PC-3 (cell line): Measurements from ENCODE around the gene CFAP410.

Experiments
- EZH2 ChIP-seq: fragments of 300-600 bp; sonication (generic); IDR thresholded peaks from one replicate; pipeline ENCODE4 v1.6.1; 2017; ENCODE audit warnings: antibody characterized with exemption, mild to moderate bottlenecking, low read length; ENCODE audit not compliant: unreplicated experiment
- TF ChIP-seq, protein P1 (sequence below): fragments of 300-600 bp; sonication (generic); conservative IDR thresholded peaks from 2 replicates; pipeline ENCODE4 v1.5.1; 2017; ENCODE audit warnings: antibody characterized with exemption, low read depth, mild to moderate bottlenecking, low read length

DNA sequence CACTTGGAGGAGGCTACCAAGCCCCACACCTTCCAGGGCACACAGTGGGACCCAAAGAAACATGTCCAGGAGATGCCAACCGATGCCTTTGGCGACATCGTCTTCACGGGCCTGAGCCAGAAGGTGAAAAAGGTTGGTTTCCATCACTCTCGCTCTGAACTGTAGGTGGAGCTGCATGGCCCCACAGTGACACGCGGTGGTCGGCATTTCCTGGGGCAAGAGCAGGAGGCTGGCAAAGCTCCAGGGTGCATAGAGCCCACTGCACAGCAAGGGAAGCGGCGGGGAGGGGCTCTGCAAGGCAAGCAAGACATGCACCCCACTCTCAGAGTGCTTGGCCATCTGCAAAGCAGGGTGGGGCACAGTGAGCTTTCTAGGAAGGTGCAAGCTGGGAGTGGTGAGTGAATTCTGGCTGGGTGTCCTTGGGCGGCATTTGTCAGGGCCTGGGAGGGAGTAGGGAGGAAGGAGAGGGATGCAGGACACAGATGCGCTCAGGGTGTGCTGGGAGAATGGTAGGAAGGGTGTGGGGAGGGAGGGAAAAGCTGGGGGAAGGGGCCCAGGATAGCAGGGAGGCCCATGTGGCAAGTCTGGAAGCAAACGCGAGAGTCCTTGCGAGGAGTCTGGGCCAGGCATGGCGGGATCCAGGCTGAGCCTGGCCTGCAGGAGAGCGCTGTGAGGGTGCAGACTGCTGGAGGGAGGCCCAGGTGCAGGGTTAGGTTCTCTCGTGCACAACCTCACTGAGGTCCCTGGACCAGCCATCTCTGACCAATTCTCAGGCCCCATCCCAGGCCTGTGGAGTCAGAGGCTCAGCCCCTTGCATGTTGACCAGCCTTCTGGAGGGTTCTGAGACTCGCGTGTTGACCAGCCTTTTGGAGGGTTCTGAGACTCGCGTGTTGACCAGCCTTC is 25.2 kb upstream of the CFAP410 start:
- TF ChIP-seq, protein P1, sequence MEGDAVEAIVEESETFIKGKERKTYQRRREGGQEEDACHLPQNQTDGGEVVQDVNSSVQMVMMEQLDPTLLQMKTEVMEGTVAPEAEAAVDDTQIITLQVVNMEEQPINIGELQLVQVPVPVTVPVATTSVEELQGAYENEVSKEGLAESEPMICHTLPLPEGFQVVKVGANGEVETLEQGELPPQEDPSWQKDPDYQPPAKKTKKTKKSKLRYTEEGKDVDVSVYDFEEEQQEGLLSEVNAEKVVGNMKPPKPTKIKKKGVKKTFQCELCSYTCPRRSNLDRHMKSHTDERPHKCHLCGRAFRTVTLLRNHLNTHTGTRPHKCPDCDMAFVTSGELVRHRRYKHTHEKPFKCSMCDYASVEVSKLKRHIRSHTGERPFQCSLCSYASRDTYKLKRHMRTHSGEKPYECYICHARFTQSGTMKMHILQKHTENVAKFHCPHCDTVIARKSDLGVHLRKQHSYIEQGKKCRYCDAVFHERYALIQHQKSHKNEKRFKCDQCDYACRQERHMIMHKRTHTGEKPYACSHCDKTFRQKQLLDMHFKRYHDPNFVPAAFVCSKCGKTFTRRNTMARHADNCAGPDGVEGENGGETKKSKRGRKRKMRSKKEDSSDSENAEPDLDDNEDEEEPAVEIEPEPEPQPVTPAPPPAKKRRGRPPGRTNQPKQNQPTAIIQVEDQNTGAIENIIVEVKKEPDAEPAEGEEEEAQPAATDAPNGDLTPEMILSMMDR, result no peak
- no peak for TF ChIP-seq EZH2
